ENCODE results near the gene NPR1.

Gene NPR1

DNA sequence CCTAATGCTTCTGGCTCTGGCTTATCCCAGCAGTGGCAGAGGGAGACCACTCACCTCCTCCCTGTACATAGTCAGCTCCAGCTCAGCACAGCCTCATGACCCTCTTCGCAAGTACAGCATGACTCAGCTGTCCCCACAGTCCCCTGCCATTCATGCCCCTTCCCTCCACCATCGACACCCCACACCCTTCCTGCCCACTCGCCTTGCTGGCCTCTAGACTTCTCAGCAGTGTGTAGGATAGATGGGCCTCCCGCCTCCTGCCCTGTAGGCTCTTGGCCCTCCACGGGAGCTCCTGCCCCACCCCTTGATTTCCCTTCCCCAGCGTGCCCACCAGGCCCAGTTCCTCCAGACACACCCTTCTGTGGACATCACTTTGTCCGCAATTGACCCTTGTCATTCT lies 9.8 kb downstream of the NPR1 start:
- POLR2A ChIA-PET: no interaction called here
- Histone ChIP-seq H3K4me3 (ENCODE audit: low read depth, low read length) (no peak overlapping the region), H3K36me3 (ENCODE audit: control insufficient read depth in 2 of 2, insufficient read depth in 1 of 2, low read length in 2 of 2) (no peaks in the 10 kb centered on the region), H3K4me1 (ENCODE audit: control insufficient read depth, insufficient read depth, low read length) (no peaks in the 10 kb centered on the region), H3K27ac (ENCODE audit: extremely low read depth, low read depth, low read length) (no peak overlapping the region), H3K9me3 (ENCODE audit: control insufficient read depth, insufficient read depth, low read depth, low read length) (no peaks in the 10 kb centered on the region)
- TF ChIP-seq, protein P1, sequence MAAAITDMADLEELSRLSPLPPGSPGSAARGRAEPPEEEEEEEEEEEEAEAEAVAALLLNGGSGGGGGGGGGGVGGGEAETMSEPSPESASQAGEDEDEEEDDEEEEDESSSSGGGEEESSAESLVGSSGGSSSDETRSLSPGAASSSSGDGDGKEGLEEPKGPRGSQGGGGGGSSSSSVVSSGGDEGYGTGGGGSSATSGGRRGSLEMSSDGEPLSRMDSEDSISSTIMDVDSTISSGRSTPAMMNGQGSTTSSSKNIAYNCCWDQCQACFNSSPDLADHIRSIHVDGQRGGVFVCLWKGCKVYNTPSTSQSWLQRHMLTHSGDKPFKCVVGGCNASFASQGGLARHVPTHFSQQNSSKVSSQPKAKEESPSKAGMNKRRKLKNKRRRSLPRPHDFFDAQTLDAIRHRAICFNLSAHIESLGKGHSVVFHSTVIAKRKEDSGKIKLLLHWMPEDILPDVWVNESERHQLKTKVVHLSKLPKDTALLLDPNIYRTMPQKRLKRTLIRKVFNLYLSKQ (tag by site-specific recombination; IDR thresholded peaks at IDR 0.05; ENCODE audit: borderline replicate concordance): no peak
- peak; percentile 86 for TF ChIP-seq ZFHX2 (tag by site-specific recombination; conservative IDR thresholded peaks at IDR 0.05)
- TF ChIP-seq ZNF530 (tag by site-specific recombination; IDR thresholded peaks at IDR 0.05; ENCODE audit: low read depth): no peak
- TF ChIP-seq EGR2 (tag by site-specific recombination; IDR thresholded peaks at IDR 0.05; ENCODE audit: low read depth): peak; percentile 80
- TF ChIP-seq, protein P2, sequence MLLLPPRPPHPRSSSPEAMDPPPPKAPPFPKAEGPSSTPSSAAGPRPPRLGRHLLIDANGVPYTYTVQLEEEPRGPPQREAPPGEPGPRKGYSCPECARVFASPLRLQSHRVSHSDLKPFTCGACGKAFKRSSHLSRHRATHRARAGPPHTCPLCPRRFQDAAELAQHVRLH (tag by site-specific recombination; IDR thresholded peaks at IDR 0.05): no peak
- TF ChIP-seq KLF1 (tag by site-specific recombination; IDR thresholded peaks at IDR 0.05): no peak
- TF ChIP-seq ZNF544 (tag by site-specific recombination; IDR thresholded peaks at IDR 0.05): no peak
- TF ChIP-seq ZNF140 (tag by site-specific recombination; IDR thresholded peaks at IDR 0.05): no peak
- CTCF ChIA-PET: interaction anchor here (0.7 kb wide), 1 partner anchor 16 kb away, joined by 3 read pairs; no protein-coding TSS in a partner anchor

DNA sequence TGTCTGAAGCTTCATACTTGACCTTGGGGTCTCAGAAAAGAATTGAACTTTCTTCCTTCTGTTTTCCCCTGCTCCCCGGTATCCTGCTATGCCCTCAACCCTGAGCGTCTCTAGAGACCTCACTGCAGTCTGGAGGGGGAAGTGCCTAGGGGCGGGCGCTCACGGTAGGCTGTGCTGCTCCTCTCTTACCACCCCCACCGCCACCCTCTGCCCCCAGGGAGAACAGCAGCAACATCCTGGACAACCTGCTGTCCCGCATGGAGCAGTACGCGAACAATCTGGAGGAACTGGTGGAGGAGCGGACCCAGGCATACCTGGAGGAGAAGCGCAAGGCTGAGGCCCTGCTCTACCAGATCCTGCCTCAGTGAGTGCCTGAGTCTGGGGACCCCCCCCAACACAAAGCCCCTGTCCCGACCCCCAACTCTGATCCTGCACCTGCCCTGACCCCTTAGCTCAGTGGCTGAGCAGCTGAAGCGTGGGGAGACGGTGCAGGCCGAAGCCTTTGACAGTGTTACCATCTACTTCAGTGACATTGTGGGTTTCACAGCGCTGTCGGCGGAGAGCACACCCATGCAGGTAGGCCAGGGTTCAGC lies 10.3 kb downstream of the NPR1 start:
- TF ChIP-seq ZNF341 (tag by site-specific recombination; IDR thresholded peaks at IDR 0.05; ENCODE audit: low read depth): peak; percentile 76
- TF ChIP-seq, protein P3, sequence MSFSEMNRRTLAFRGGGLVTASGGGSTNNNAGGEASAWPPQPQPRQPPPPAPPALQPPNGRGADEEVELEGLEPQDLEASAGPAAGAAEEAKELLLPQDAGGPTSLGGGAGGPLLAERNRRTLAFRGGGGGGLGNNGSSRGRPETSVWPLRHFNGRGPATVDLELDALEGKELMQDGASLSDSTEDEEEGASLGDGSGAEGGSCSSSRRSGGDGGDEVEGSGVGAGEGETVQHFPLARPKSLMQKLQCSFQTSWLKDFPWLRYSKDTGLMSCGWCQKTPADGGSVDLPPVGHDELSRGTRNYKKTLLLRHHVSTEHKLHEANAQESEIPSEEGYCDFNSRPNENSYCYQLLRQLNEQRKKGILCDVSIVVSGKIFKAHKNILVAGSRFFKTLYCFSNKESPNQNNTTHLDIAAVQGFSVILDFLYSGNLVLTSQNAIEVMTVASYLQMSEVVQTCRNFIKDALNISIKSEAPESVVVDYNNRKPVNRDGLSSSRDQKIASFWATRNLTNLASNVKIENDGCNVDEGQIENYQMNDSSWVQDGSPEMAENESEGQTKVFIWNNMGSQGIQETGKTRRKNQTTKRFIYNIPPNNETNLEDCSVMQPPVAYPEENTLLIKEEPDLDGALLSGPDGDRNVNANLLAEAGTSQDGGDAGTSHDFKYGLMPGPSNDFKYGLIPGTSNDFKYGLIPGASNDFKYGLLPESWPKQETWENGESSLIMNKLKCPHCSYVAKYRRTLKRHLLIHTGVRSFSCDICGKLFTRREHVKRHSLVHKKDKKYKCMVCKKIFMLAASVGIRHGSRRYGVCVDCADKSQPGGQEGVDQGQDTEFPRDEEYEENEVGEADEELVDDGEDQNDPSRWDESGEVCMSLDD (tag by site-specific recombination; IDR thresholded peaks at IDR 0.05): no peak
- ChIA-PET POLR2A (no interaction called here), CTCF (interaction anchor here (0.7 kb wide), 1 partner anchor 17 kb away, joined by 3 read pairs; no protein-coding TSS in a partner anchor)
- Histone ChIP-seq H3K36me3 (ENCODE audit: control insufficient read depth in 2 of 2, insufficient read depth in 1 of 2, low read length in 2 of 2) (no peaks in the 10 kb centered on the region), H3K4me1 (ENCODE audit: control insufficient read depth, insufficient read depth, low read length) (no peaks in the 10 kb centered on the region), H3K9me3 (ENCODE audit: control insufficient read depth, insufficient read depth, low read depth, low read length) (no peaks in the 10 kb centered on the region), H3K27ac (ENCODE audit: extremely low read depth, low read depth, low read length) (no peak overlapping the region), H3K4me3 (ENCODE audit: low read depth, low read length) (no peak overlapping the region)

DNA sequence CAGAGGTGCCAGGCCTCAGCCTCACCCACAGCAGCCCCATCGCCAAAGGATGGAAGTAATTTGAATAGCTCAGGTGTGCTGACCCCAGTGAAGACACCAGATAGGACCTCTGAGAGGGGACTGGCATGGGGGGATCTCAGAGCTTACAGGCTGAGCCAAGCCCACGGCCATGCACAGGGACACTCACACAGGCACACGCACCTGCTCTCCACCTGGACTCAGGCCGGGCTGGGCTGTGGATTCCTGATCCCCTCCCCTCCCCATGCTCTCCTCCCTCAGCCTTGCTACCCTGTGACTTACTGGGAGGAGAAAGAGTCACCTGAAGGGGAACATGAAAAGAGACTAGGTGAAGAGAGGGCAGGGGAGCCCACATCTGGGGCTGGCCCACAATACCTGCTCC lies 15.0 kb downstream of the NPR1 start:
- ChIA-PET POLR2A (no interaction called here), CTCF (interaction anchor here (0.7 kb wide), 1 partner anchor 8 kb away, joined by 6 read pairs; no protein-coding TSS in a partner anchor)
- Histone ChIP-seq H3K27ac (ENCODE audit: extremely low read depth, low read depth, low read length) (no peak overlapping the region), H3K4me3 (ENCODE audit: low read depth, low read length) (no peak overlapping the region), H3K9me3 (ENCODE audit: control insufficient read depth, insufficient read depth, low read depth, low read length) (no peaks in the 10 kb centered on the region), H3K36me3 (ENCODE audit: control insufficient read depth in 2 of 2, insufficient read depth in 1 of 2, low read length in 2 of 2) (no peaks in the 10 kb centered on the region), H3K4me1 (ENCODE audit: control insufficient read depth, insufficient read depth, low read length) (no peaks in the 10 kb centered on the region)
- TF ChIP-seq ZNF394 (tag by site-specific recombination; IDR thresholded peaks at IDR 0.05; ENCODE audit: borderline replicate concordance) (no peak), KLF1 (tag by site-specific recombination; IDR thresholded peaks at IDR 0.05) (no peak)

DNA sequence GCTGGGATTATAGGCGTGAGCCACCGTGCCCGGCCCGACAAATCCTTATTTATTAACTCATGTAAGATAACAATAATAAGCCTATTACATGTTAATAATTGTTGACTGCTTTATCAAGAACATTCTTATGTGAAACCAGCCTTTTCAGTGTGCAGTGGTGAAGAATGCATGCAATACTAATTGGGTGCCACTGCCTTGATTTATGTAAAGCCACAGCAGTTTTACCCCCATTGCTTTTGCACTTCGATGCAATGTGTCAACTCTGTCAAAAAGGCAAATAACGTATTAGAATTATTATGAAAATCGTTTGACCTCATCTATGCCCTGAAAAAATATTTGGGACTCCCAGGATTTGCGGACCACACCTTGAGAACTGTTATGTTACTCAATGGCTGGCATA lies 18.3 kb downstream of the NPR1 start:
- Histone ChIP-seq H3K9me3 (ENCODE audit: control insufficient read depth, insufficient read depth, low read depth, low read length) (no peaks in the 10 kb centered on the region), H3K4me1 (ENCODE audit: control insufficient read depth, insufficient read depth, low read length) (no peaks in the 10 kb centered on the region), H3K27ac (ENCODE audit: extremely low read depth, low read depth, low read length) (no peak overlapping the region), H3K4me3 (ENCODE audit: low read depth, low read length) (no peak overlapping the region), H3K36me3 (ENCODE audit: control insufficient read depth in 2 of 2, insufficient read depth in 1 of 2, low read length in 2 of 2) (no peaks in the 10 kb centered on the region)
- TF ChIP-seq ZNF404 (tag by site-specific recombination; IDR thresholded peaks at IDR 0.05): no peak
- POLR2A ChIA-PET: no interaction called here
- CTCF ChIA-PET: interaction anchor here (1.1 kb wide), 1 partner anchor 19 kb away, joined by 4 read pairs; no protein-coding TSS in a partner anchor

All from HEK293 (cell line).